Thyroid gland (tissue), 4 donors: ENCODE measurements around the gene DDIT3. TPM values are rescaled to one million over a fixed set of nuclear protein-coding genes. Genes with fewer than 3 reads are reported as not detected.

Experiments
- DNase-seq, 2 donors: peaks; one replicate each; pipeline ENCODE4 v3.0.0-alpha.2; 2019
- H3K27ac ChIP-seq, 3 donors: fragments of 200-600 bp; sonication (generic); 1 replicate in 2 of 3; 2 replicates in 1 of 3; pipeline ENCODE4 v1.5.1; 2016 to 2019; ENCODE audit warnings: mild to moderate bottlenecking in 1 of 3, moderate library complexity in 1 of 3
- H3K27me3 ChIP-seq: fragments of 200-600 bp; sonication (generic); one replicate; pipeline ENCODE4 v1.5.1; 2019
- H3K36me3 ChIP-seq, 2 donors: fragments of 200-600 bp; sonication (generic); one replicate each; pipeline ENCODE4 v1.5.1; 2016 to 2019
- H3K4me1 ChIP-seq, 2 donors: fragments of 200-600 bp; sonication (generic); one replicate each; pipeline ENCODE4 v1.5.1; 2017 to 2019
- H3K4me3 ChIP-seq, 3 donors: fragments of 200-600 bp; sonication (generic); replicated peaks in 1 of 3; 1 replicate in 2 of 3; 2 replicates in 1 of 3; pipeline ENCODE4 v1.5.1; 2016; ENCODE audit warnings: mild to moderate bottlenecking in 1 of 3
- H3K9me3 ChIP-seq: fragments of 200-600 bp; sonication (generic); one replicate; pipeline ENCODE4 v1.5.1; 2017
- POLR2A ChIP-seq, 2 donors: fragments of 450-650 bp; IDR thresholded peaks; one replicate each; pipeline ENCODE4 v1.6.1; 2017; ENCODE audit warnings: antibody characterized with exemption in 2 of 2, mild to moderate bottlenecking in 2 of 2, moderate library complexity in 1 of 2
- WGBS, 2 donors: methylation state at CpG; one replicate each; pipeline ENCODE4 v1.1.5; 2017; 5-methylcytosine and 5-hydroxymethylcytosine counted together
- intact Hi-C: fragments of 100-400 bp; cut with DNase I; formaldehyde crosslinking; loops from one replicate; pipeline ENCODE4 v1.15.1; 2023
- total RNA-seq, 4 donors: library from RNA; depleted of rRNA; stranded (reverse); fragments of >200 nt; gene quantifications; one replicate each; pipeline ENCODE4 v1.2.3, GENCODE V29; 2016
- TF ChIP-seq, protein P1 (sequence below), 6 experiments: fragments of 200-600 bp in 3 of 6; fragments of 450-650 bp in 3 of 6; sonication (generic) in 3 of 6; IDR thresholded peaks; one replicate each; pipeline ENCODE4 v1.5.1; 2016 to 2019; ENCODE audit warnings: antibody characterized with exemption in 6 of 6, mild to moderate bottlenecking in 2 of 6, inconsistent platforms in 1 of 6, moderate library complexity in 1 of 6

Gene DDIT3
- total RNA-seq, 4 donors from 2014 or later: 44.5 to 71.3 (median 53.8) TPM

DNA sequence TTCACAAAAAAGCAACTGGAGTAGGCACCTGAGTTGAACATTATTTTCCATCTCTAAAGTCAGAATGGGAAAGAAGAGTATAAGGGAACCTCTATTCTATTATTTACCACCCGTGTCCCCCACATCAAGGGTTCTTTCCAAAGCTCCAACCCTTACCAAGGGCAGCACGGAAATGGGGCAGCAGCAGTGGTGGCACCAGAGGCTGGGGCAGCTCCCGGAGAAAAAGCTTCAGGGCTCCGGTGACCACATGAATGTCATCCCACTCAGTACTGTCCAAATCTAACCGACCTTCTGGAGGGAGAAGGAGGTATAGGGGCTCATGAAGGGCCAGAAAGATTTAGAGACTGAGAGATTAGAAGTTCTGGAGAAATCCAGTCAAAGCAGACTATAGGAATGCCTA is 46.4 kb downstream of the DDIT3 start:
- WGBS, 2 donors: 89 to 91% methylated on average over 5 of the region's 5 CpGs
- DNase-seq: no peak
- TF ChIP-seq POLR2A (IDR thresholded peaks at IDR 0.05): no peak
- TF ChIP-seq, protein P1, sequence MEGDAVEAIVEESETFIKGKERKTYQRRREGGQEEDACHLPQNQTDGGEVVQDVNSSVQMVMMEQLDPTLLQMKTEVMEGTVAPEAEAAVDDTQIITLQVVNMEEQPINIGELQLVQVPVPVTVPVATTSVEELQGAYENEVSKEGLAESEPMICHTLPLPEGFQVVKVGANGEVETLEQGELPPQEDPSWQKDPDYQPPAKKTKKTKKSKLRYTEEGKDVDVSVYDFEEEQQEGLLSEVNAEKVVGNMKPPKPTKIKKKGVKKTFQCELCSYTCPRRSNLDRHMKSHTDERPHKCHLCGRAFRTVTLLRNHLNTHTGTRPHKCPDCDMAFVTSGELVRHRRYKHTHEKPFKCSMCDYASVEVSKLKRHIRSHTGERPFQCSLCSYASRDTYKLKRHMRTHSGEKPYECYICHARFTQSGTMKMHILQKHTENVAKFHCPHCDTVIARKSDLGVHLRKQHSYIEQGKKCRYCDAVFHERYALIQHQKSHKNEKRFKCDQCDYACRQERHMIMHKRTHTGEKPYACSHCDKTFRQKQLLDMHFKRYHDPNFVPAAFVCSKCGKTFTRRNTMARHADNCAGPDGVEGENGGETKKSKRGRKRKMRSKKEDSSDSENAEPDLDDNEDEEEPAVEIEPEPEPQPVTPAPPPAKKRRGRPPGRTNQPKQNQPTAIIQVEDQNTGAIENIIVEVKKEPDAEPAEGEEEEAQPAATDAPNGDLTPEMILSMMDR (IDR thresholded peaks at IDR 0.05): no peak
- Histone ChIP-seq H3K4me3 (no peak overlapping the region), H3K27ac (no peak overlapping the region), H3K4me1 (peaks cover 13 to 16% of the 10 kb centered on the region in 2 donors), H3K9me3 (no peaks in the 10 kb centered on the region), H3K27me3 (peaks cover 14% of the 10 kb centered on the region), H3K36me3 (no peaks in the 10 kb centered on the region)
- intact Hi-C loops: no loop called here

DNA sequence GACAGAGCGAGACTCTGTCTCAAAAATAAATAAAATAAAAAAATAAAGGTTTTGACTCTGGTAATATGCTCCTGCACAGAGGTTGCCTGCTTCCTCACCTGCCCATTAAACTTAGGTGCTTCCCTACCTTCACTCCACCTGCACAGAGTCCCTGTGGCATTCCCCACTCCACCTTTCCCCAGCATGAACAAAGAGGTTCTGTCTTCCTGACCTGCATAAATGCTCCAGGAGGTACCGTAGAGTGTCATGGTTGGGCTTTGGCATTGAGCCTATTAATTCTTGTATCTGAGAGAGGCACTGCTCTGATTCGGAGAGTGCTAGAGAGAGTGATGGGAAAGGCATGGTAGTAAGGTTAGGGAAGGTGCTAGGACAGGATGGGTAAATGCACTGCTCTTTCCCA is 46.9 kb downstream of the DDIT3 start:
- TF ChIP-seq, protein P1 (IDR thresholded peaks at IDR 0.05): no peak
- TF ChIP-seq POLR2A (IDR thresholded peaks at IDR 0.05): no peak
- Histone ChIP-seq H3K4me1 (peaks cover 13 to 16% of the 10 kb centered on the region in 2 donors), H3K36me3 (no peaks in the 10 kb centered on the region), H3K27ac (no peak overlapping the region), H3K27me3 (peaks cover 14% of the 10 kb centered on the region), H3K9me3 (no peaks in the 10 kb centered on the region), H3K4me3 (no peak overlapping the region)
- intact Hi-C loops: no loop called here
- DNase-seq: no peak
- 36 to 40% methylated on average over 3 of the region's 3 CpGs for whole genome bisulfite sequencing, 2 donors

DNA sequence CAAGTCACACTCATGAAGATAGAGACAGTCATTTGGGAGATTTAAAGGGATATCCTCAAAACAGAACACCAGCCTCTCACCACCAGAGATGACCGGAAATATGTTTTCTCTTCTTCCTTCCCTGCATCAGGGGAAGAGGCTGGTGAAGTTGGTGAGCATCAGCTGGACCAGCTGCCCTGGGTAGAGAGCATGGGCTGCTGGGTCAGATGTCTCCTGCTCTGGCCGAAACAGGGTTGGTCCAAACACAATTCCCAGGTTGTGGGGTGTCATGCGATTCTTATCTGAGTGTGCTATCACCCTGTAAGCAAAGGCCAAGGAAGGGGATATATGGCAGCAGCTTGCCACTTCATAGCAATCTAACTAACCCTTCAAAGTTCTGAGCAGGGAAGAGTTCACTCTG is 47.9 kb downstream of the DDIT3 start:
- H3K36me3 ChIP-seq: no peaks in the 10 kb centered on the region
- WGBS, 2 donors: 88 to 89% methylated on average over 3 of the region's 3 CpGs
- no peak overlapping the region for H3K4me3 ChIP-seq
- no peak for TF ChIP-seq POLR2A (IDR thresholded peaks at IDR 0.05)
- TF ChIP-seq, protein P1 (IDR thresholded peaks at IDR 0.05): no peak
- intact Hi-C loops: no loop called here
- H3K9me3 ChIP-seq: no peaks in the 10 kb centered on the region
- peaks cover 13 to 16% of the 10 kb centered on the region in 2 donors for H3K4me1 ChIP-seq
- peaks cover 14% of the 10 kb centered on the region for H3K27me3 ChIP-seq
- no peak for DNase-seq
- H3K27ac ChIP-seq: no peak overlapping the region

DNA sequence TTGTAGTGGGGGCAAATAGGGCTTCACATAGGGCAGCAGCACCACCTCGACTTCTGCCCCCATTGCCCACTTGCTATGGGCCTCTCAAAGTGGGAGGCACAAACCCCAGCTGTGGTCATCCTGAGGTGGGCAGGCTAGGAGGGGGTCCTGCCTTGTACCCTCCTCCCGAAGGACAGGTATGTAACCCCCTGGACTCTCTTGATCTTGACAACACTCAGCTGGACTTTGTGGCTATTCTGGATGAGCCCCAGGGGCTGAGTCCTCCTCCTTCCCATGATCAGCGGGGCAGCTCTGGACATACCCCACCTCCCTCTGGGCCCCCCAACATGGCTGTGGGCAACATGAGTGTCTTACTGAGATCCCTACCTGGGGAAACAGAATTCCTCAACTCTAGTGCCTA is 48.7 kb downstream of the DDIT3 start:
- Histone ChIP-seq H3K27me3 (peaks cover 14% of the 10 kb centered on the region), H3K27ac (no peak overlapping the region), H3K9me3 (no peaks in the 10 kb centered on the region), H3K36me3 (no peaks in the 10 kb centered on the region), H3K4me1 (peaks cover 13 to 16% of the 10 kb centered on the region in 2 donors), H3K4me3 (no peak overlapping the region)
- WGBS, 2 donors: 85 to 92% methylated on average over 3 of the region's 3 CpGs
- no peak for DNase-seq
- no peak for TF ChIP-seq POLR2A (IDR thresholded peaks at IDR 0.05)
- TF ChIP-seq, protein P1 (IDR thresholded peaks at IDR 0.05): no peak
- intact Hi-C loops: no loop called here

DNA sequence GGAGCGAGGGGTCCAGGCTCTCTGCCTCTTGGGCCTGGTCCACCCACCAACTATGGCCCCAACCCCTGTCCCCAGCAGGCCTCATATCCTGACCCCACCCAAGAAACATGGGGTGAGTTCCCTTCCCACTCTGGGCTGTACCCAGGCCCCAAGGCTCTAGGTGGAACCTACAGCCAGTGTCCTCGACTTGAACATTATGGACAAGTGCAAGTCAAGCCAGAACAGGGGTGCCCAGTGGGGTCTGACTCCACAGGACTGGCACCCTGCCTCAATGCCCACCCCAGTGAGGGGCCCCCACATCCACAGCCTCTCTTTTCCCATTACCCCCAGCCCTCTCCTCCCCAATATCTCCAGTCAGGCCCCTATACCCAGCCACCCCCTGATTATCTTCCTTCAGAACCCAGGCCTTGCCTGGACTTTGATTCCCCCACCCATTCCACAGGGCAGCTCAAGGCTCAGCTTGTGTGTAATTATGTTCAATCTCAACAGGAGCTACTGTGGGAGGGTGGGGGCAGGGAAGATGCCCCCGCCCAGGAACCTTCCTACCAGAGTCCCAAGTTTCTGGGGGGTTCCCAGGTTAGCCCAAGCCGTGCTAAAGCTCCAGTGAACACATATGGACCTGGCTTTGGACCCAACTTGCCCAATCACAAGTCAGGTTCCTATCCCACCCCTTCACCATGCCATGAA is 49.2 kb downstream of the DDIT3 start:
- Histone ChIP-seq H3K4me3 (no peak overlapping the region), H3K27ac (no peak overlapping the region), H3K36me3 (no peaks in the 10 kb centered on the region), H3K9me3 (no peaks in the 10 kb centered on the region), H3K4me1 (peaks cover 12 to 13% of the 10 kb centered on the region in 2 donors), H3K27me3 (peaks cover 8% of the 10 kb centered on the region)
- intact Hi-C loops: no loop called here
- WGBS, 2 donors: 83 to 90% methylated on average over 3 to 4 of the region's 4 CpGs
- DNase-seq: no peak
- no peak for TF ChIP-seq POLR2A (IDR thresholded peaks at IDR 0.05)
- TF ChIP-seq, protein P1 (IDR thresholded peaks at IDR 0.05): no peak
